H1 (cell line): Measurements from ENCODE around the gene PRODH2. TPM values are rescaled to one million over a fixed set of nuclear protein-coding genes. Genes with fewer than 3 reads are reported as not detected.

Source experiments
- BCL11A ChIP-seq, 2 experiments: IDR thresholded peaks; one replicate each; pipeline ENCODE4 v1.6.1; 2011; ENCODE audit warnings: low read depth in 2 of 2, low read length in 2 of 2, mild to moderate bottlenecking in 2 of 2
- CHD1 ChIP-seq: IDR thresholded peaks from 2 replicates; pipeline ENCODE4 v1.6.1; 2012; ENCODE audit warnings: low read depth, low read length, improper control_type of control experiment
- CTBP2 ChIP-seq: IDR thresholded peaks from 2 replicates; pipeline ENCODE4 v1.7.0; 2011; ENCODE audit warnings: borderline replicate concordance, mild to moderate bottlenecking, moderate library complexity, mixed read lengths, low read length; ENCODE audit not compliant: insufficient read depth, insufficient read length
- JUN ChIP-seq: IDR thresholded peaks from 2 replicates; pipeline ENCODE4 v1.6.1; 2011; ENCODE audit warnings: low read depth, mild to moderate bottlenecking, improper control_type of control experiment, low read length
- KDM4A ChIP-seq: IDR thresholded peaks from one replicate; pipeline ENCODE4 v1.7.1; 2012; ENCODE audit warnings: low read depth, mild to moderate bottlenecking, moderate library complexity, low read length, inconsistent platforms; ENCODE audit not compliant: severe bottlenecking
- POU5F1 ChIP-seq: IDR thresholded peaks from 2 replicates; pipeline ENCODE4 v1.6.1; 2011; ENCODE audit warnings: low read depth, mild to moderate bottlenecking, low read length, moderate library complexity
- RAD21 ChIP-seq, 2 experiments: IDR thresholded peaks in 1 of 2; conservative IDR thresholded peaks in 1 of 2; 2 replicates each; pipeline ENCODE4 v1.6.1; 2011; ENCODE audit warnings: low read depth in 2 of 2, low read length in 2 of 2, improper control_type of control experiment in 1 of 2, inconsistent platforms in 1 of 2, mild to moderate bottlenecking in 1 of 2, moderate library complexity in 1 of 2
- SAP30 ChIP-seq: fragments of 300-600 bp; sonication (generic); IDR thresholded peaks from 2 replicates; pipeline ENCODE4 v1.7.1; 2012; ENCODE audit warnings: low read length, moderate library complexity, mild to moderate bottlenecking, inconsistent platforms; ENCODE audit not compliant: insufficient read depth, insufficient replicate concordance
- SIRT6 ChIP-seq: IDR thresholded peaks from one replicate; pipeline ENCODE4 v1.7.1; 2012; ENCODE audit warnings: low read length, inconsistent platforms
- SP1 ChIP-seq: IDR thresholded peaks from 2 replicates; pipeline ENCODE4 v1.6.1; 2011; ENCODE audit warnings: low read depth, low read length
- SUZ12 ChIP-seq: fragments of 200-600 bp; sonication (generic); IDR thresholded peaks from 2 replicates; pipeline ENCODE4 v1.6.1; 2012; ENCODE audit warnings: mild to moderate bottlenecking, inconsistent platforms, low read length, moderate library complexity, mixed read lengths
- TBP ChIP-seq: IDR thresholded peaks from 2 replicates; pipeline ENCODE4 v1.6.1; 2011; ENCODE audit warnings: low read depth, low read length, improper control_type of control experiment
- polyA plus RNA-seq, 7 experiments: library from polyadenylated mRNA; depleted of rRNA in 3 of 7; stranded (reverse) in 5 of 7; unstranded in 2 of 7; fragments of >200 nt in 5 of 7; fragments of 200-250 nt in 2 of 7; gene quantifications; 1 replicate in 5 of 7; 2 replicates in 1 of 7; 4 replicates in 1 of 7; pipeline versions ENCODE4 v1.2.1 to v1.2.3, GENCODE V29; 2011 to 2013; ENCODE audit warnings: missing spikeins in 2 of 7, mixed read lengths in 2 of 7
- total RNA-seq: library from RNA; stranded (reverse); fragmentation: NEBNext Ultra II Directional; extraction: Animal tissue kit (Norgen Biotek cat#: 25700); gene quantifications from 2 replicates; pipeline ENCODE4 v1.2.1, GENCODE V29; 2021

The PRODH2 gene
- total and polyA plus RNA-seq, 2 of the 8 experiments (the other 6 are each of a cell fraction or from before 2014, with no cell fraction given): not detected

- TF ChIP-seq POU5F1 (no peak), CHD1 (no peak), JUN (no peak), SAP30 (no peak), BCL11A (IDR thresholded peaks at IDR 0.05; ENCODE audit: low read depth in 2 of 2, low read length in 2 of 2) (no peak), SIRT6 (no peak), SUZ12 (no peak), TBP (no peak), RAD21 (IDR thresholded peaks at IDR 0.05 in 1 of 2, conservative IDR thresholded peaks at IDR 0.05 in 1 of 2; ENCODE audit: low read depth in 2 of 2, low read length in 2 of 2) (no peak), KDM4A (no peak), SP1 (no peak), CTBP2 (no peak)
Observed at GRCh38 chr19:35751839-35752745, 60.6 kb downstream of the PRODH2 start (continued).
